Stimulated activated CD8-positive, alpha-beta memory T cell treated with anti-CD3 and anti-CD28 coated beads, Interleukin-12 subunit alpha, Interleukin-12 subunit beta, amount 100 ng/mL, for 4 hours (primary cell): ENCODE data around the gene LTB4R2.
"Not testable (repeated sequence)": the region's sequence is repeated elsewhere in the genome, so short reads cannot be mapped to it uniquely, and the experiment has no call there.

Source experiments
- DNase-seq: peaks from one replicate; pipeline ENCODE4 v3.0.0-alpha.2; 2020; ENCODE audit warnings: low read depth

The LTB4R2 gene

DNA sequence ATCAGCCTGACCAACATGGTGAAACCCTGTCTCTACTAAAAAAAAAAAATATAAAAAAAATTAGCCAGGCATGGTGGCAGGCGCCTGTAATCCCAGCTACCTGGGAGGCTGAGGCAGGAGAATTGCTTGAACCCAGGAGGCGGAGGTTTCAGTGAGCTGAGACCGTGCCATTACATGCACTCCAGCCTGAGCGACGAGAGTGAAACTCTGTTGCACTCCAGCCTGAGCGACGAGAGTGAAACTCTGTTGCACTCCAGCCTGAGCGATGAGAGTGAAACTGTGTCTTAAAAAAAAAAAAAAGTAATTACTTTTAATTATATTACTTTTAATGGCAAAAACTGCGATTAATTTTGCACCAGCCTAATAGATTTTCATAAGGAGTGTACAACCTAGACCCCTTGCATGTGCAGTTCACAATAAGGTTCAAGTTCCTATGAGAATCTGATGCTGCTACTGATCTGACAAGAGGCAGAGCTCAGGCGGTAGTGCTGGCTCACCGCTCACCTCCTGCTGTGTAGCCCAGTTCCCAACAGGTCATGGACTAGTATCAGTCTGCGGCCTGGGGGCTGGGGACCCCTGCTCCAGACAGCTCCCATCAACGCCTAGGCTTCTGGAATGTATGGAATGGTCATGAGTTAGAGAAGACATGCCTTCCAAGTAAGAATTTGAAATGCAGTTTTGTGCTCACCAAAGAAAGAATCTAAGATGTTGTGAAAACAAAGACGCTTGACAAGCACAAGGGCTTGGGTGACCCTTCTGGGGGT, 11.5 kb downstream of the LTB4R2 start:
- DNase-seq: no peak

DNA sequence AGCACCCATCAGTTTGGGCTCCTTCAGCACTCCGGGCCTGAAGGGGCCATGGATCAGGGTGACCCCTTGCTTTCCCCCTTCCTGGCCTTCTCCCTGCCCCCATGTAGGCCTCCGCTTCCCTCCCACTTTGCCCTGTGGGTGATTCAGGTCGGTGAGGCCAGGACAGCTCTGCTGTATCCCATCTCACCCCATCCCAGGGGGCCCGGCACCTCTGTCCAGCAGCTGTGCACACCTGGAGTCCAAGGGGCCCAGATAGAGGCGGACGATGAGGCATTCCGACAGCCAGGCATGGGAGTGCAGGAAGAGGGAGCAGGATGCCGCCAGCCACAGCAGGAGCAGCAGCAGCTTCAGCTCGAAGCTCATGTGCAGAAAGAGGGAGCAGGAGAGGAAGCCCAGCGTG, 12.7 kb downstream of the LTB4R2 start:
- no peak for DNase-seq

DNA sequence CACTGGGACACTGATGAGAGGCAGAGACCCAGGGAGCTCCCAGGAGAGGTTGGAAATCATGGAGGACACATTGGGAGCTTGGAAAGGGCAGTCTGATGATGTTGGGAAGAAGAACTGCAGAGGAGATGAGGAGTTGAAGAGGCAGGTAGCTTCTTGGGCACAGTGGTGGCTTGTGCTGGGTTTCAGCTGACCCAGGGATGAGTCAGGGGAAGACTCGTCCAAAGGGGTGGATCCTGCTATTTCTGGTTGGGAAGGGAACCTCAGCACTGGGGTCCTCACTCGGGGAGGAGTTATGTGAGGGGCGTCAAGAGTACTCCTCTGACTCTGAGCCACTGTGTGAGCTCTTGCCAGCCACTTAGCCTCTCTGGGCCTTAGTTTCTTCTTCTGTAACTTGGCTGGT, 13.4 kb downstream of the LTB4R2 start:
- no peak for DNase-seq

DNA sequence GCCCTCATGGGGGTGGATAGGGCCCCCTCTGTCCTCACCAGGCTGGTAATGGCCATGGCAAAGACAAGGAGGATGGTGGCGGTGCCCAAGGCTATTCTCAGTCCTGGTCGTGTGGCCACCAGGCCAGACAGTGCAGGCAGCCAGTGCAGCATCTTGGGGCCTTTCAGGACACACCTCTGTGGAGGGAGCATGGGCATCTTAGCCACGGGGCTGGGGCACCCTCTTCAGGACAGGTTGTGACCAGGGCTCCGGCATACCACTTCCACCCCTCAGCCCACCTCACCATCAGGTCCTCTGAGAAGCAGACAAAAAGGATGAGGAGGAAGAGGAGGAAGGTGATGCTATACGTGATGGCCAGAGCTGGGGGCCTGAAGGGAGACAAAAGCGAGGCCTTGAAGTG, 14.1 kb downstream of the LTB4R2 start:
- DNase-seq: no peak

- no peak for DNase-seq
These were observed 15.1 kb downstream of the LTB4R2 start for GRCh38 chr14:24325041-24325530.

DNA sequence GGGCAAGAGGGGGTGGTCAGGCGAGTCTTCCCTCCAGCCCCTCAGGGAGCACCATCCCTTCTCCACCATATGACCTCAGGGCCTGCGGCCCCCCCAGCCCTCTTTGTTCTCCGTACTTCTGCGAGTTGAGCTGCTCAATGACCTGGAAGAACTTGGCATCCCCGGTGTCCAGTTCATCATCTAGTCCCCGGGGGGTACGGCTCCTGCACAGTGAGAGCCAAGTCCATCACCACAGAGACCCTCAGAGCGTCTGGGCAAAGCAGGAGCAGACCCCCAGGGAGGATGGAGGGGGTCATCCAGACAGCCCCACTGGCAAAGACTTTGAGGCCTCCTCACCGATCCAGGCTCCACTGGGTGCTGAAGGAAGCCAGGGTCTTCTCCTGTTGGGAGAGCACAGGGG, 16.0 kb downstream of the LTB4R2 start:
- DNase-seq: no peak

DNA sequence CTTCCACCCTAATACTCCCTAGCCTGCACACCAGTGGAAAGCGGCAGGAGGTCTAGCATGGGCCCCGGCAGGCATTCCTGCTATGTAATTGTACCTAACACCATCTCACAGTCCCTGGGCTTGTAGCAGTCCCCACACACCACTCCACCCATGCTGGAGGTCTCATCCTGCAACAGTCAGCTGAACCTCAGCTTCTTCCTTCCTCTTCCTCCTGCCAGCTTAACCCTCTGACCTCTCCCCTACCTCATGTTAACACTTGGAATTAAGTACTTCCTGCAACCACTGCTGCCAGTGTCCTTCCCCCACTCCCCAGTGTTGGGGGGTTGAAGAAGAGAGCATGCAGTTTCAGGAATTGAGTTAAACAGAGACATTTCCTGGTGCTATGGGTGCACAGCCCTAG, 17.4 kb downstream of the LTB4R2 start:
- no peak for DNase-seq

DNA sequence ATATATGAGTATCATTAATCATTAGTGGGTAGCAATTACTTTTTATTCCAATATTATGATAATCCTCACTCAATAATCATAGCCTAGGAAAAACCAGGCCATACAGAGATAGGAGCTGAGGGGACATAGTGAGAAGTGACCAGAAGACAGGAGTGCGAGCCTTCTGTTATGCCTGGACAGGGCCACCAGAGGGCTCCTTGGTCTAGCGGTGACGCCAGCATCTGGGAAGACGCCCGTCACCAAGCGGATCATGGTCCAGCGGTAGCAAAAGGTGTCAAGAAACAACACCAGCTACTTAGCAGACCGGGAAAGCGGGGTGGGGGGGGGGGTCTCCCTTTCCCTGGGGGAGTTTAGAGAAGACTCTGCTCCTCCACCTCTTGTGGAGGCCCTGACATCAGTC, 18.0 kb downstream of the LTB4R2 start:
- DNase-seq: not testable (repeated sequence)

DNA sequence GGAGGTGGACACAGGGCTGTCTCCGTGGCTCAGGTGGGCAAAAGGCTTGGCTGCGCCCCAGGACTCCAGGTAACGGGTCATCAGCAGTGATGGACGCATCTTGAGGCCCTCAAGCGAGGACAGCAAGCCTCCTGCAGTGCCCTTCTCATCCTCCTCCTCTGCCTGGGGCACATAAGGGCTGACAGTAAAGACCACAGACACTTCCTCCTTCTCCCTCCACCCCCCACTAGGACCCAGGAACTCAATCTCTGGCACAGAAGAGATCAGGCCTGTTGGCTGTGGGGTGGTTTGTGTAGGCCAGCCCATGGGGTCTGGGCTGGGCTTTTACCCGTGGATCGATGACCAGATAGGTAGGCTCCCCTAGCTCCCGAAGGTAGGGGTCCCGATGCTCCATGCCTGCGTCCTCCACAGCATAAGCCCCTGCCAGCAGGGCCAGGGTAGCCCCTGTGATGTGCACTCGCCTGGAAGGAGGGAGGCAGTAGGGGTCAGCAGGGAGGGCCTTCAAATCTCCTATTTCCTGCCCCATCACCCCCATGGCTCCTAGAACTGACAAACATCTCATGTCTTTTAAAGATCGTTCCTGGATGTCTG, 19.2 kb downstream of the LTB4R2 start:
- no peak for DNase-seq

DNA sequence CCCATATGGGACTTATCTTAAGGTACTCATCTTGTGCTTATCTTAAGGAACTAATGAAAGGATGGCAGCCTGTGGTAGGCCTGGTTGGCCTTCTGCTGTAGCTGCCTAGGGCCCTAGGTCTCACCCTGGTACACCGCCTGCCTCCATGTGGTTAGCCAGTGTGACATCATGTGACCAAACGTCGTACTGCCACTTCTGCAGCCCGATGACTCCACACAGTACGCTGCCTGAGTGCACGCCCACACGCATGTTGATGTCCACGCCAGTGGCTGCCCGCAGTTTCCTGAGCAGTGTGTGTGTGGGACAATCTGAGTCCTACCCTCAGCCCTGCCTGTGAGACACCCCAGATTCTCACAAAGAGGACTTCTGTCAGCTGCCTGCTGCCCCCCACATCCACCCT, 19.8 kb downstream of the LTB4R2 start:
- DNase-seq: peak; percentile 62

- DNase-seq: no peak
These were observed 21.2 kb downstream of the LTB4R2 start for GRCh38 chr14:24330973-24331674.

DNA sequence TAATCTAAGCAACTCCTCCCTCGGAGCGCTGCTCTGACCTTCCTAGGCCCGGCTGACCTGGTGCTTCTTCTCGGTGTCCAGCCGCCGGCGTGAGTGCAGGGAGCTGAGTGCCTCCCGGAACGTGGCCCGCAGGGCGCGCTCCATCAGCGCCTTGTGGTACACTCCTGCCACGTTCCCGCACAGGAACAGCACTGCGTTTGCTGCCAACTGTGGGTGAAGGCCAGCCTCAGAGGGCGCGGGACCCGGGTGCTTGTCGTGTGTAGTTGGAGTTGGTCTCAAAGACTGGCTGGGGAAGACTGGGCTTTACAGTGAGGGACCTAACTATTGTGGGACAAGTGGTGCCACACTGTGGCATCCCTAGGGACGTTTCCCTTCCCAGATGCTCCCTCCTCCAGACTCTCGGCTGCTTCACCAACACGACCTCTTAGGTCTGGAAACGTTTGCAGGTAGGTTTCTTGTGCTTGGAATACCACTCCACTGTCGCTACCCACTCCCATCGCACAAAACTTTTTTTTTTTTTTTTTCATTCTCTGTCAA, 21.9 kb downstream of the LTB4R2 start:
- DNase-seq: no peak

DNA sequence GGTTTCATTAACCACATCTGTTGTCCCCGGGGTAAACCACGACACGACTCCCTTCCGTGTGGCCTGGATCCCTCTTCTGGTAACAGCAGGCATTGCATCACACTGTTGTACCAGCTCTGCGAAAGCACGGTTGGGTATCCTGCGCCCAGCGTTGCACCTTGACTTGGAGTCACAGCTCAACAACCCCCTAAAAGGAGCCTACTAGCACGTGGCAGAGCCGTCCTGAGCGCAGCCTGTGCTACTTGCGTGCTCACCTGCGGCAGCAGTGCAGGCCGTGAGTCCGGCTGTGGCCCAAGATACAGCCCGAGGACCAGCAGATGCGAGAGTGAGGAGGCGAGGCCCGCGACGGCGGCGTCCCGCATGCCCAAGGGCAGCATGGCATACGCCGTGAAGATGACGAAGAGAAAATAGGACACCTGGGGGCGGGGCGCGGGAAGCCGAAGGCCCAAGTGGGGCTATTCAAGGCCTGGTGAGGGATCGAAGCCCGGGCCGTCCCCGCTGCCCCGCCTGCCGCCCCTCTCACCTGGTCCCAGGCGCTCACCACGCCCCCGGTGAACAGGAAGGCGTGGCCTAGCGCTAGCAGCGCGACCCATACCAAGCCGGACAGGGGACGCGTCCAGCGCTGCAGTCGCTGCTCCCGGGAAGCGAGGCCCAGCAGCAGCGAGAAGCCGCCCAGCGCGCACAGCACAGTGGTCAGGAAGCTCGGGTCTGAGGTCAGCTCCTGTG, 22.5 kb downstream of the LTB4R2 start:
- peak; percentile 63 for DNase-seq

DNA sequence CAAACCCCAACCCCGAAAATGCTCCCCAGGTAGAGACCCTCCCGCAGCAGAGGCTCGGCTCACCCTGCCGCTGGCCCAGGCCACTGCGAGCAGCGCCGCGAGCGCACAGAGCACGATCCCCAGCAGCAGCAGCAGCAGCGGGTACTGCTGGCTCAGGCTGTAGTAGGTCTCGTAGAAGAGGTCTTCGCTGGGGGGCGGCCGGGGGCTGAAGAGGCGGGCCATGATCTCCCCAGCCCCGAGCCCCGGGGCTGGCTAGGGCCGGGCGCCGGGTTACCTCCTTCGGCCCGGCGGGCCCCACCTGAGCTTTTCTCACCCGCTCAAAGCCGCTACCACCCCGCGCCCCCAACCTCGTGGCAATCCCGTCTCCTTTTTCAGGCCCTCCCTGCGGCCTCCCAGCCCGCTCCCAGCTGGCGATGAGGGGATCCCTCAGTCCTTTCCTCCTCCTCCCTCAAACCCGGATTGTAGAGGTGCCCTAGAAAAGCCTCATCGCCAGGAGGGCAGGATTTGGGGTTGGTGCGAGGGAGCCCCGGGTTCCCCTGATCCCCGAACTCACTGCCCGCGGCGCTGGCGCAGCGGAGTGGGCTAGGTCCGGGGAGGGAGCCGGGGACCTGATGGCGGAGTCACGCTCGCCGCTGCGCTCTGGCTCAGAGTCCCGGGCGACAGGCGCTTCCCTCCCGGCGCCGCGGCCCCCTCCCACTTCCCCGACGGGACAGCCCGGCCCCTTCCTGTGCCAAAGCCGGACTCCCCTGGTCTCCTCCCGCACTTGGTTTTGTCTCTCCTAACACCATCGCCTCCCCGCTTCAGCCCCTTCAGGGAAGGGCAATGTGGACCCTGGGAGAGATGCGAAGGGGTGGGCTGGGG, 24.7 kb downstream of the LTB4R2 start, which contains the start of gene ADCY4:
TSS of gene ADCY4 (minus strand) at position 641 of the 861 bp plus-strand sequence. CDS start at position 222, 419 bp downstream.
- DNase-seq: no peak

- DNase-seq: no peak
These were observed 25.7 kb downstream of the LTB4R2 start for GRCh38 chr14:24335461-24336171.

- DNase-seq: no peak
These were observed 27.3 kb downstream of the LTB4R2 start for GRCh38 chr14:24337144-24337823.

DNA sequence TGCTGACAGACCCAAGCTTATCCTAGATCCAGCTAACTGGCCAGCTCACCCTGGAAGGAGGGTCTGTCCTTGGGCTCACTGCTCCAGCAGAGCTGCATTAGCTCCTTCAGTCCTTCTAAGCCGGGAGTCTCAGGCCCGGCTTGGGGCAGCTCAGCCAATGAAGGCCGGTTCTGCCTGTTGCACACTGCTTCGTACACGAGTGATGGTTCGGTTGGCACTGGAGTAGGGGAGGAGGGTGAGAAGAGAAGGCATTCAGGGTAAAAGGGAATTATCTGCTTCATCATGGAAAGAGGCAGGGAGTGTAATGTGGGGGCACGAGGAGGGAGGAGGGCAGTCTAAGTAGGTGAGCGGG, 27.9 kb downstream of the LTB4R2 start:
- no peak for DNase-seq

DNA sequence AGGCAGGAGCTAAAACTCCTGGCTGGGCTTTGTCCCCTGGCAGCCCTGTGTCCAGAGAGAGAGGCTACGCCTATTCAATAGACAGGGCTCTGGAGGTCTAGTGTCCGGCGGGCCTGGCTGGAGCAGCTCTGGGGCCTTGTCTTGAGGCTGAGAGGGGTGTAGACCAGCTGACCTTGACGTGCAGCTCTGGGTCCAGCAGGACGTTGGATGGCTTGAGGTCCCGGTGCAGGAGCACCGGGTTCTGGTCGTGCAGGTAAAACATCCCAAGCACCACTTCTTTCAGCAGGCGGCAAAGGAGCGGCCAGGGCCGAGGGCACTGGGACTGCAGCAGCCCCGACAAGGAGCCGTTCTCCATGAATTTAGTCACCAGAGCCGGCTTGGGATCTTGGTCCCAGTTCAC, 28.9 kb downstream of the LTB4R2 start:
- no peak for DNase-seq

DNA sequence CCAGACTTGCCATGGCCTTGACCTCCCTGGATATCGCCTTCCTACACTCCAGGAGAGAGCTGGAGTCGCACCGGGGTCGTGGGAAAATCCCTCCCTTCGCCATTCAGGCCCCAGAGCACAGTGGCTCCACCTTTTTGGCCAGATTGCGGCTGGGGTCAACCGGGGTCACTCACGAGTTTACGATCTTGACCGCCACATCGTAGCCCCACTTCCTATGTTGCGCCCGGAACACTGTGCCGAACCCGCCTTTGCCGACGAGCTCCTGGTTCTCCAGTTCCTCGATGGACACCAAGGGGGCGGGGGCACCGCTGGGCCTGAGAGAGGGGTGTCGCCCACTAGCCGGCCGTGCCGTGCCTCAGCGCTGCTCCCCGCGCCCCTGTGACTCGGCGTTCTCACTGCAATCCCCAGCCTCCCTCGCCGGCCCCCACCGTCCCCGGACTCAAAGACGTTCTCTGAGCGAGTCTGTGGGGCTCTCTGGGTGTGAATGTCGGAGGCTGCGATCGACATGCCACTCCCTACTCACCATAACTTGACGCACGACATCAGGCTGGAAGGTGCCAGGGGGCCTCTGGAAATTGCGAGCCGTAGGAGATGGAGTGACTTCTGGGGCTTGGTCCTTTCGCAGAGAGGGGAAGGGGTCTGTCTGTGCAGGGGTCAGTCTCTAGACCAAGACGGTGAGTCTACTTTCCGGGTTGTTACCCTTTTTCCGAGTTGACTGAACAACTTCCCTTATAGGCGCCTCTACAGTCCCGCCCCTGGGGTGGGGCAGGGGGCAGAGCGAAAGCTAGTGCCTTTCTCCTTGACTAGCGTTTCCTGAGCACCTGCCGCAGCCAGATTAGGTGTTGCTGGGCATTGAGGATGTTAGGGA, 29.6 kb downstream of the LTB4R2 start, which contains the start of gene RIPK3:
TSS of gene RIPK3 (minus strand) at position 708 of the 868 bp plus-strand sequence. CDS start at position 543, 165 bp downstream.
- DNase-seq: peak; percentile 52
